AG09309 (cell line): Measurements from ENCODE around the gene OTOG.

Source experiments
- DNase-seq: peaks from one replicate; pipeline ENCODE4 v3.0.0-alpha.2; 2010; ENCODE audit warnings: low read depth
- H3K4me3 ChIP-seq: 2 replicates; pipeline ENCODE4 v1.5.1; 2011; ENCODE audit warnings: mild to moderate bottlenecking, low read depth, low read length, moderate library complexity; ENCODE audit not compliant: control insufficient read depth
- TF ChIP-seq, protein P1 (sequence below): IDR thresholded peaks from 2 replicates; pipeline ENCODE4 v1.5.1; 2011; ENCODE audit warnings: mild to moderate bottlenecking, low read depth, low read length, inconsistent platforms; ENCODE audit not compliant: insufficient read depth, control insufficient read depth; ENCODE audit errors: missing control alignments

Gene OTOG

DNA sequence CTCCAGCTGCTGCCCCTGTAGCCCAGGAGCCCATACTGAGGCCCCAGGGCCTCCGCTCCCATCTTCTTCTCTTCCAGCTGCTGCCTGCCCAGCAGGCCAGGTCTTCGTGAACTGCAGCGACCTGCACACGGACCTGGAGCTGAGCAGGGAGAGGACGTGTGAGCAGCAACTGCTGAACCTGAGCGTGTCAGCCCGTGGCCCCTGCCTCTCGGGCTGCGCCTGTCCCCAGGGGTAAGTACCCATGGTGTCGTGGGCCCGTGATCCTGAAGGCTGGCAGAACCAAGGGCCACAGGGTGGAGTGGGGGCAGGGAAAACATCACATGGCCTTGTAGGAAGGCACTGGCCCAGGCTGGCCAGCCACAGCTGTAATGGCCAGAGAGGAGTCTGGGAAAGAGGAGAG lies 31.2 kb downstream of the OTOG start:
- DNase-seq = no peak
- TF ChIP-seq, protein P1, sequence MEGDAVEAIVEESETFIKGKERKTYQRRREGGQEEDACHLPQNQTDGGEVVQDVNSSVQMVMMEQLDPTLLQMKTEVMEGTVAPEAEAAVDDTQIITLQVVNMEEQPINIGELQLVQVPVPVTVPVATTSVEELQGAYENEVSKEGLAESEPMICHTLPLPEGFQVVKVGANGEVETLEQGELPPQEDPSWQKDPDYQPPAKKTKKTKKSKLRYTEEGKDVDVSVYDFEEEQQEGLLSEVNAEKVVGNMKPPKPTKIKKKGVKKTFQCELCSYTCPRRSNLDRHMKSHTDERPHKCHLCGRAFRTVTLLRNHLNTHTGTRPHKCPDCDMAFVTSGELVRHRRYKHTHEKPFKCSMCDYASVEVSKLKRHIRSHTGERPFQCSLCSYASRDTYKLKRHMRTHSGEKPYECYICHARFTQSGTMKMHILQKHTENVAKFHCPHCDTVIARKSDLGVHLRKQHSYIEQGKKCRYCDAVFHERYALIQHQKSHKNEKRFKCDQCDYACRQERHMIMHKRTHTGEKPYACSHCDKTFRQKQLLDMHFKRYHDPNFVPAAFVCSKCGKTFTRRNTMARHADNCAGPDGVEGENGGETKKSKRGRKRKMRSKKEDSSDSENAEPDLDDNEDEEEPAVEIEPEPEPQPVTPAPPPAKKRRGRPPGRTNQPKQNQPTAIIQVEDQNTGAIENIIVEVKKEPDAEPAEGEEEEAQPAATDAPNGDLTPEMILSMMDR = no peak
- no peak overlapping the region for H3K4me3 ChIP-seq

DNA sequence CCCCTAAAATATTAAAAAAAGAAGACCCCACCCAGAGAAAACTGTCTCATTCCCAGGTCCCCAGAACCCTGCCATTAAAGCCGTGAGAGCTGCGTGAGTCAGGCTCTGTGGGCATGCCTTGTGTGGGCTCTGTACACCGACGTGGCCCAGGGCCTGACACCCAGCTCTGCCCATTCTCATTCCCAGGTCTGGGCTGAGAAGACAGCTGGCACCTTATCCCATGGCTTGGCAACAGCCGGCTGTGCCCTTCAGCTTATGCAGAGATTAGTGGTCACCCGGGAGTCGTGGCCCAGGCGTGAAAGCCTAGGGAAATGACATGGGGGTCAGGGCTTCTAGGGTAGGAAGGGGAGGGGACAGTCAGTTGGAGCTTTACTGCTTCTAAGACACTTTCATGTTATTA lies 31.9 kb downstream of the OTOG start:
- DNase-seq = no peak
- H3K4me3 ChIP-seq = no peak overlapping the region
- TF ChIP-seq, protein P1 = no peak

DNA sequence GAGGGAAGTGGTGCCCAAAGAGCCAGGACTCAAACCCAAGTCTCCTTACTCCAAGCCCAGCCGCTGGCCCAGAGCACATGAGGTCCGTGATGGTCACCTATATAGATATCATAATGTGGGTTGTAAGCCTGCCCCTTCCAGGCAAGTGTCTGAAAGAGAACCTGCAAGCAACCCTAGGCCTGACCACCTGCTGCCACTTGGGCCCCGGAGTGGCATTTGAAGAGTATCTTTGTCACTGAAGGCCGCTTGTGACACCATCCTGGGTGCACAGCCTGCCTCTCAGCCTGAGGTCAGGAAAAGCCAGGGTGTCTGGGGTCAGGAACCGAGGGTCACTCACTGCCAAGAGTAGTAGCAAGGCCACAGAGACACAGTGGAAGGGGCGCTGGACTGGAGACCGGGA lies 32.4 kb downstream of the OTOG start:
- H3K4me3 ChIP-seq = no peak overlapping the region
- TF ChIP-seq, protein P1 = no peak
- no peak for DNase-seq

DNA sequence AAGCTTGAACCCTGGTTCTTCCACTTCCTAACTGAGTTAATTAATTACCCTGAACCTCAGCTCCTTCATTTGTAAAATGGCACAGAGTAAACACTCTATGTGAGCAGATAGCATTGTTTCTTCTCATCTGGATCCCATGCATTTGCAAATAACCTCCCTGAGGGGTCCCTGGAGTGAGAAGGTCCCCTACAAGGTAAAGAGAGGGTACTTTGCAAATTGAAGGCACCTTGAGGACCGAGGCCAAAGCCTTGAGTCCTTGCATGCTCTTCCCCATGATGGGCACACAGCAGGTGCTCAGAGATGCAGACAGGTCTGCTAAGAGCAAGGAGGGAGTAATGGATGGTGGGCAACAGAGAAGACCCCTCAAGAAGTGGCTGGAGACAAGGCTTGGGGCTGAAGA lies 33.2 kb downstream of the OTOG start:
- no peak for DNase-seq
- TF ChIP-seq, protein P1 = no peak

DNA sequence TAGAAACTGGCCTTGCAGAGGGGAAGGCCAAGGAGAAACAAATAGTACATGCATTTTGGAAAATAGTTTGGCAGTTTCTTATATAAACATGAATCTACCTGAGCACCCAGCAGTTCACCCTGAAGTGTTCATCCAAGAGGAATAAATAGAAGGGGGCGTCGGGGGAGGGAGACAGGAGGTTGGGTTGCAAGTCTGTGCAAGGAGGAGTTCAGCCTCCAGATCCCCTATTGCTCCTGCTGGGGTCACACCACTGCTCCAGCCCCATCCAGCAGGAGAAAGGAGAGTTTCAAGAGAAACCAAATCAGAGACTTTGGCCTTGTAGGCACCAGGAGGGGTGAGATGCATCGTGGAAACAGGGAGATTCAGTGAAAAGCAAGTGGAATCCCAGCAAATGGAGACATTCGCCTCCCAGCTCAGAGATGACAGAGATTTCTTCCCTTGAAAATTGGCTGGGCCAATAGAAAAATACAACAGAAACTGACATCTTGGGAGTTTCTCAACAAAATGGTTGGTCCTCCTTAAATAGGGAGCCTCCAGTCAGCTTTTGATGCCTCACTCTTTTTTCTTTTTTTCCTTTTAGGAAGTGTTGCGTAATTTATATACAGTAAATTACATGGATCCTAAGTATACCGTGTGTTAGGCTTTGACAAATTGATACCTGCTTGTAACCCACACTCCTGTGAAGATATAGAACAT lies 34.1 kb downstream of the OTOG start:
- TF ChIP-seq, protein P1 = no peak
- H3K4me3 ChIP-seq = no peak overlapping the region
- DNase-seq = no peak

More for the DNA sequence above, 33.2 kb downstream of the OTOG start:
- no peak overlapping the region for H3K4me3 ChIP-seq

DNA sequence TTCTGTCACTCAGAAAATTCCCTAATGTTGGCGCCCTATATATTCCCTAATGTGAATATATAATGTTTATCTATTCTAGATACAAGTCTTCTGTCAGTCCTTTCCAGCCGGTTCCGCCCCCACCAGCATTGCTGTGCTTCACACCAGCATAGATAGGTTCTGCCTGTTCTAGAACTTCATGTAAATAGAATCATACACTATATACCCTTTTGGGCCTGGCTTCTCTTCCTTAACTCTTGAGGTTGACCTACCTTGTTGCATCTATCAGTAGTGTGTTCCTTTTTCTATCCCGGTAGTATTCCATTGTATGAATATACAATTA lies 34.6 kb downstream of the OTOG start:
- TF ChIP-seq, protein P1 = no peak
- no peak overlapping the region for H3K4me3 ChIP-seq
- no peak for DNase-seq
